ENCODE results near the gene AGMO. TPM values are rescaled to one million over a fixed set of nuclear protein-coding genes. Genes with fewer than 3 reads are reported as not detected.

Gene AGMO
- polyA plus RNA-seq, 1 donor (not counting 4 experiments of a cell fraction or from before 2014, with no cell fraction given) = not detected

DNA sequence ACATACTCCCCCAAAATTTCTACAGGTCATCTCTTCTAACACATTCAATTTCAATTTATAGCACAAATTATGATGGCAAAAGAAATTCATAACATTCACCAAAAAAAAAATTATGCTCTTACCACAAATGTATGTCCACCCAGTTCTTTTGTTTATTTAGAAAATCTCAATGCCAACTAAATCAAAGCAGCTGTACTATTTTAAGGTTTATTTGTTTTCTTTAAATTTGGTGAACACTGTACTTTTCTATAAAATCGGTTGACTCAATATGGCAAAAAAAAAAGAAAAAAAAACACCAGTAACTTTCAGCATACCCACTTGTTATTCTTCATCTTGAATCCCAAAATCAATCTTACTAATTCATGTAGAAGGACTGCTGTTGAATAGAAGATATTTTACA, 225.7 kb downstream of the AGMO start:
- FAIRE-seq (no peak), DNase-seq (ENCODE audit: low read depth, low spot score) (no peak)
- H3K9ac ChIP-seq (ENCODE audit: control insufficient read depth, extremely low read depth, insufficient read depth, low read length) = no peak overlapping the region
- H3K27ac ChIP-seq (ENCODE audit: control insufficient read depth, insufficient read depth, low read length) = no peak overlapping the region
- no peaks in the 10 kb centered on the region for H3K79me2 ChIP-seq (ENCODE audit: control insufficient read depth, insufficient read depth, low read length)
- H2AFZ ChIP-seq (ENCODE audit: control insufficient read depth, low read length) = no peak overlapping the region
- no peaks in the 10 kb centered on the region for H3K36me3 ChIP-seq (ENCODE audit: control insufficient read depth in 2 of 2, extremely low read depth in 1 of 2, insufficient read depth in 2 of 2, low read length in 2 of 2)
- no peaks in the 10 kb centered on the region for H3K4me1 ChIP-seq (ENCODE audit: control insufficient read depth, extremely low read depth, insufficient read depth, low read length)
- no peaks in the 10 kb centered on the region for H3K27me3 ChIP-seq (ENCODE audit: control insufficient read depth, extremely low read depth, insufficient read depth, low read length)
- no peaks in the 10 kb centered on the region for H3K9me3 ChIP-seq (ENCODE audit: control insufficient read depth, low read depth, low read length)
- no peaks in the 10 kb centered on the region for H4K20me1 ChIP-seq (ENCODE audit: control insufficient read depth, extremely low read depth, insufficient read depth, low read length)
- H3K4me2 ChIP-seq (ENCODE audit: control insufficient read depth, extremely low read depth, insufficient read depth, low read depth, low read length) = no peak overlapping the region
- no peaks in the 10 kb centered on the region for H3K9me1 ChIP-seq (ENCODE audit: control insufficient read depth, extremely low read depth, insufficient read depth, low read length)
- TF ChIP-seq, protein P1, sequence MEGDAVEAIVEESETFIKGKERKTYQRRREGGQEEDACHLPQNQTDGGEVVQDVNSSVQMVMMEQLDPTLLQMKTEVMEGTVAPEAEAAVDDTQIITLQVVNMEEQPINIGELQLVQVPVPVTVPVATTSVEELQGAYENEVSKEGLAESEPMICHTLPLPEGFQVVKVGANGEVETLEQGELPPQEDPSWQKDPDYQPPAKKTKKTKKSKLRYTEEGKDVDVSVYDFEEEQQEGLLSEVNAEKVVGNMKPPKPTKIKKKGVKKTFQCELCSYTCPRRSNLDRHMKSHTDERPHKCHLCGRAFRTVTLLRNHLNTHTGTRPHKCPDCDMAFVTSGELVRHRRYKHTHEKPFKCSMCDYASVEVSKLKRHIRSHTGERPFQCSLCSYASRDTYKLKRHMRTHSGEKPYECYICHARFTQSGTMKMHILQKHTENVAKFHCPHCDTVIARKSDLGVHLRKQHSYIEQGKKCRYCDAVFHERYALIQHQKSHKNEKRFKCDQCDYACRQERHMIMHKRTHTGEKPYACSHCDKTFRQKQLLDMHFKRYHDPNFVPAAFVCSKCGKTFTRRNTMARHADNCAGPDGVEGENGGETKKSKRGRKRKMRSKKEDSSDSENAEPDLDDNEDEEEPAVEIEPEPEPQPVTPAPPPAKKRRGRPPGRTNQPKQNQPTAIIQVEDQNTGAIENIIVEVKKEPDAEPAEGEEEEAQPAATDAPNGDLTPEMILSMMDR (optimal IDR thresholded peaks at IDR 0.05 in 1 of 3, IDR thresholded peaks at IDR 0.05 in 1 of 3, conservative IDR thresholded peaks at IDR 0.05 in 1 of 3; ENCODE audit: extremely low read depth in 1 of 3, insufficient read depth in 2 of 3, low read length in 3 of 3) = no peak
- no peak for TF ChIP-seq EZH2 (IDR thresholded peaks at IDR 0.05; ENCODE audit: low read length)
- no peak overlapping the region for H3K4me3 ChIP-seq (ENCODE audit: control insufficient read depth in 2 of 3, extremely low read depth in 1 of 3, insufficient read depth in 2 of 3, low read depth in 1 of 3, low read length in 3 of 3)
- dilution Hi-C loops (cut with MboI; ENCODE audit: extremely low pct_ligation_motif_present, low sequenced_read_pairs) = no loop called here

DNA sequence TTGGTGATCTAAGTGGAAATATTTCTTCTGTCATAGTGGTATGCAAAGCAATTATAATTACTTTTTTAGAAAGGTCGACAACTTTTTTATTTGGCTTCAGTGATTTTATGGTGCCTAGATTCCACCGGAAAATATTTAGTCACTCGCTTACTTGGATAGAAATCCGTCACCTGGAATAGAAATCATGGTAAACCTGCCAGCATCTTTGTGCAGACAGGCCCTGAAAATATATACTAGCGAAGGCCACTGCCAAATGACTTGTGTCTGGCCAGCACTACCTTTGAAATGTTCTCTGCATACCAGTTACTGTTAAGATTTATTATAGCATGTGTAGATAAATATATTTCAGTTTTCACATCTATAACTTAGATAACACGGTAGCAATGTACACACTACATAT, 226.4 kb downstream of the AGMO start:
- H3K27me3 ChIP-seq (ENCODE audit: control insufficient read depth, extremely low read depth, insufficient read depth, low read length) = no peaks in the 10 kb centered on the region
- FAIRE-seq = no peak
- no peaks in the 10 kb centered on the region for H3K79me2 ChIP-seq (ENCODE audit: control insufficient read depth, insufficient read depth, low read length)
- H3K4me3 ChIP-seq (ENCODE audit: control insufficient read depth in 2 of 3, extremely low read depth in 1 of 3, insufficient read depth in 2 of 3, low read depth in 1 of 3, low read length in 3 of 3) = no peak overlapping the region
- no peaks in the 10 kb centered on the region for H3K9me3 ChIP-seq (ENCODE audit: control insufficient read depth, low read depth, low read length)
- no peak overlapping the region for H2AFZ ChIP-seq (ENCODE audit: control insufficient read depth, low read length)
- no peaks in the 10 kb centered on the region for H3K36me3 ChIP-seq (ENCODE audit: control insufficient read depth in 2 of 2, extremely low read depth in 1 of 2, insufficient read depth in 2 of 2, low read length in 2 of 2)
- no peak overlapping the region for H3K27ac ChIP-seq (ENCODE audit: control insufficient read depth, insufficient read depth, low read length)
- no peaks in the 10 kb centered on the region for H3K9me1 ChIP-seq (ENCODE audit: control insufficient read depth, extremely low read depth, insufficient read depth, low read length)
- H3K9ac ChIP-seq (ENCODE audit: control insufficient read depth, extremely low read depth, insufficient read depth, low read length) = no peak overlapping the region
- H3K4me2 ChIP-seq (ENCODE audit: control insufficient read depth, extremely low read depth, insufficient read depth, low read depth, low read length) = no peak overlapping the region
- no peak for DNase-seq (ENCODE audit: low read depth, low spot score)
- dilution Hi-C loops (cut with MboI; ENCODE audit: extremely low pct_ligation_motif_present, low sequenced_read_pairs) = no loop called here
- TF ChIP-seq, protein P1 (optimal IDR thresholded peaks at IDR 0.05 in 1 of 3, IDR thresholded peaks at IDR 0.05 in 1 of 3, conservative IDR thresholded peaks at IDR 0.05 in 1 of 3; ENCODE audit: extremely low read depth in 1 of 3, insufficient read depth in 2 of 3, low read length in 3 of 3) = no peak
- no peak for TF ChIP-seq EZH2 (IDR thresholded peaks at IDR 0.05; ENCODE audit: low read length)
- H4K20me1 ChIP-seq (ENCODE audit: control insufficient read depth, extremely low read depth, insufficient read depth, low read length) = no peaks in the 10 kb centered on the region
- no peaks in the 10 kb centered on the region for H3K4me1 ChIP-seq (ENCODE audit: control insufficient read depth, extremely low read depth, insufficient read depth, low read length)

All from keratinocyte (primary cell).